HTR-8/SVneo (cell line): ENCODE measurements around the gene ZNF57.
A peak's percentile ranks its signal among the peaks of the same experiment; 100 is the strongest.
"Not testable (repeated sequence)": the region's sequence is repeated elsewhere in the genome, so short reads cannot be mapped to it uniquely, and the experiment has no call there.

Experiments
- DNase-seq: peaks from one replicate; pipeline ENCODE4 v3.0.0; 2011; ENCODE audit warnings: low spot score, mixed read lengths; ENCODE audit not compliant: insufficient read length
- FAIRE-seq: peaks from 2 replicates; lab custom pipeline; 2011; peaks lifted over from hg19 to GRCh38; lab: Jason Lieb, UNC

The ZNF57 gene

DNA sequence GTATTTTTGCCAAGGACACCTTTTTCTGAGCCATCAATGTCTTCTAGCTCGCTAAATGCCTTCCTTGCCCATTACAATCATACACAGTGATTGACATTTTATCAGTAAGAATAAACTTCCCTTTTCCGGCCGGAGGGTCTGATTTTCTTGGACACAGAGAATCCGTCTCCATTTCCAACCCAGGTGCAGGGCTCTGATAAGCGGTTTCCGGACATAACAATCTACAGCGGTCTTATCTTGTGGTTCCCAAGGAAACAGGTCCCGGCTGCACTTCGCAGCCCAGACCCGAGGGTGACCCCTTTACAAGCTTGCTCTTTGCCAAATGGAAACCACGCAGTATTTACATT lies 49.2 kb downstream of the ZNF57 start:
- FAIRE-seq (no peak), DNase-seq (no peak)

DNA sequence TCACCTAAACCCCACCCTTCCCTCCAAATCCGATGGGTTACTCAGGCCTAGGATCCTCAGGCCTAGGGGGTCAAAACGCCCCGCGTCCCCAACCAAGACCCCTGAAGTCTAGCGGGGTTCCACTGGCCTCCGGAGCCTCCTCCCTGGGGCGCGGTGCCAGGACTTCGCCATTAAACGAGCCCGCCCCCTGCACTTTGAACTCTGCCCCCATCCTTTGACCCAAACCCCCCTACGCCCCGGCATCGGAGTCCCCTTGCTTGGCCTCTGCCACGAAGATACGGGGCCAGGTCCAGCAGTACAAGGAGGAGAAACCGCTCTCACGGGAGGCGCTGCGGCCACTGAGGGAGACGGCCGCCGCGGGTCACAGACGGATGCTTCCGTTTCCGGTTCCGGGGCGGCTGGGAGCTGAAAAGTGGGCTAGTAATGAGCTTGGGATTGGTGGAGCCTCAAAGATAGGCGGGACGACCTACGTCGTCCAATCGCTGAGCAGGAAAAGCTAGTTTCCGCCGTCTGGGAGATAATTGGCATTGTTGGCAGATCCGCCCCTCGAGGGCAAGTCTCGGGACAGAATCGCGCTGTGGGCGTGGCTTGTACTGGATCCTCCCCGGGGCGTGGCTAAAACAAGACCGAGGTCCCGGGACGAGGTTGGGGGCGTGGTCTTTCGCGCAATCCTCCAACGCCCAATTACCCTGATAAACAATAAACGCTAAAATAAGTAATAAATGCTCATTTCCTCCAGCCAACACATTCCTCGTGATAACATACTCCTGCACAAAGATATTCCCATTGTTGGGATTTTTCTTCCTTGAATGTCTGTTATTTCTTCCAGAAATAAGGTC lies 49.8 kb downstream of the ZNF57 start:
- FAIRE-seq (peak; percentile 86), DNase-seq (peak; percentile 97)

GRCh38 chr19:2952953-2953481 lies 52.3 kb downstream of the ZNF57 start:
- DNase-seq (no peak), FAIRE-seq (no peak)

DNA sequence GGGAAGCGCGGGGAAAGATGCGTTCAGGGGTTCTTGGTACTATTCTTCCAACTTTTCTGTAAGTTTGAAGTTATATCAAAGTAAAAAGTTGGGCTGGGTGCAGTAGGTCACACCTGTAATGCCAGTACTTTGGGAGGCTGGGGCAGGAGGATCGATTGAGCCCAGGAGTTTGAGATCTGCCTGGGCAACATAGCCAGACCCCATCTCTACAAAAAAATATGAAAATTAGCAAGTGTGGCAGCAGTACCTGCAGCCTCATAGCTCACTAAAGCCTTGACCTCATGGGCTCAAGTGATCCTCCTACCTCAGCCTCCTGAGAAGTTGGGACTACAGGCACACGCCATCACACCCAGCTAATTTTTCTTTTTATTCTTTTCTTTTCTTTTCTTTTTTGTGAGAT lies 56.4 kb downstream of the ZNF57 start:
- FAIRE-seq (no peak), DNase-seq (no peak)

DNA sequence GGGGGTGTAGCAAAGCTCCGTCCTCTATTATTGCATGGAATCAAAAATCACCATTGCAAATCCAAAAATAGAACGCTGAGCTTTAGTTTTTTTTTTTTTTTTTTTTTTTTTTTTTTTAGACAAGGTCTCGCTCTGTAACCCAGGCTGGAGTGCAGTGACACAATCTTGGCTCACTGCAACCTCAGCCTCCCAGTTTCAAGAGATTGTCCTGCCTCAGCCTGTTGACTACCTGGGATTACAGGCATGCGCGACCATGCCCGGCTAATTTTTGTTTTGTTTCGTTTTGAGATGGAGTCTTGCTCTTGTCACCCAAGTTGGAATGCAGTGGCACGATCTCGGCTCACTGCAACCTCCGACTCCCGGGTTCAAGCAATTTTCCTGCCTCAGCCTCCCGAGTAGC lies 59.4 kb downstream of the ZNF57 start:
- DNase-seq (no peak), FAIRE-seq (no peak)

GRCh38 chr19:2962018-2962670 lies 61.4 kb downstream of the ZNF57 start:
- FAIRE-seq, result no peak
- peak; percentile 46 for DNase-seq

DNA sequence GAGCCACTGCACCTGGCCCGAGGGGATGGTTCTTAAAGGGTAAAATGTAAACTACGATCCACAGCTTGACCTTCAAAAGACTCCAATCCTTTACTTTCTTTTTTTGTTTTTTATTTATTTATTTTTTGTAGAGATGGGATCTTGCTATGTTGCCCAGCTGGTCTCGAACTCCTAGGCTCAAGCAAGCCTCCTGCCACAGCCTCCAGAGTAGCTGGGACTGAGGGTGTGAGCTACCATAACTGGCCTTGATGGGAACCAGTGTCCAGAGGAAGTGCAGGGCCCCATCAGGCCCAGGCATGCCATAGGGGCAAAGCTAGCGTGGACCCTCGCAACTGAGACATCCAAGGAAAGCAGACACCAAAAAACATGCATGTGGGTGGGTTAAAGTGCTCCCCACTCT lies 62.4 kb downstream of the ZNF57 start:
- FAIRE-seq, result no peak
- DNase-seq, result no peak

DNA sequence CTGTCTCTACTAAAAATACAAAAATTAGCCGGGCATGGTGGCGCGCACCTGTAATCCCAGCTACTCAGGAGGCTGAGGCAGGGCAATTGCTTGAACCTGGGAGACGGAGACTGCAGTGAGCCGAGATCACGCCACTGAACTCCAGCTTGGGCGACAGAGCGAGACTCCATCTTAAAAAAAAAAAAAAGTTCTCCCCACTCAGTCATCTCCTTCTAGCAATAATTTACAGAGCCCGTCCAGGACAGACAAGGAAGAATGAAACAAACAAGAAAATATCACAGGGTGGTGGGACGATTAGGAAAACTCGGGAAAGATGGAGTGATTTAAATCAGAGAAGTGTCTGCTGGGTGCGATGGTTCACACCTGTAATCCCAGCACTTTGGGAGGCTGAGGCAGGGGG lies 62.9 kb downstream of the ZNF57 start:
- not testable (repeated sequence) for DNase-seq, FAIRE-seq

DNA sequence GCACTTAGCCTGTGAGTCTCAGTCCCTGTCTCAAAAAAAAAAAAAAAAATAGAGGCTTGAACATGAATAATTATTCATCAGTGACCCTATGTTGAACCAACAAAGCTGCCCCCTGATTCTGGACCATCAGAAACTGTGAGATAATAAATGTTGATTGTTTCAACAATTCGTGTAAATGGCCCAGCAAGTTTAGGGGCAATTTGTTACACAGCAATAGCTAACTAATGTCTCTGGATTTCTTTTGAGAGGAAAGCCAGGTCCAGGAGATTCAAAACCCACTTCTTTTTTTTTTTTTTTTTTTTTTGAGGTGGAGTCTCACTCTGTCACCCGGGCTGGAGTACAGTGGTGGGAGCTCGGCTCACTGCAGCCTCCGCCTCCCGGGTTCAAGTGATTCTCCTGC lies 64.1 kb downstream of the ZNF57 start:
- FAIRE-seq, result no peak
- no peak for DNase-seq

GRCh38 chr19:2967972-2968371 lies 67.2 kb downstream of the ZNF57 start:
- no peak for FAIRE-seq
- no peak for DNase-seq
